ENCODE measurements around the gene NPIPA1. TPM values are rescaled to one million over a fixed set of nuclear protein-coding genes. Genes with fewer than 3 reads are reported as not detected.
A peak's percentile ranks its signal among the peaks of the same experiment; 100 is the strongest.
"Not testable (repeated sequence)": the region's sequence is repeated elsewhere in the genome, so short reads cannot be mapped to it uniquely, and the experiment has no call there.

The NPIPA1 gene
- total RNA-seq, 2 experiments from 2014 or later, result 66.7 to 124 TPM

GRCh38 chr16:14978908-14979307, 41.7 kb downstream of the NPIPA1 start:
- BruUV-seq (replicated peaks); H3K27ac ChIP-seq (ENCODE audit: low read depth, low read length, poor library complexity, severe bottlenecking); H4K20me1 ChIP-seq (ENCODE audit: insufficient read depth, low read length); H3K9me2 ChIP-seq (ENCODE audit: insufficient read depth, low read length); intact Hi-C loops (cut with micrococcal nuclease; ENCODE audit: unreplicated experiment); CTCF ChIA-PET (ENCODE audit: unreplicated experiment); POLR2A ChIA-PET; H3K4me3 ChIP-seq (ENCODE audit: low read depth, low read length, poor library complexity, severe bottlenecking); H3K36me3 ChIP-seq (ENCODE audit: insufficient read depth, low read length); DNase-seq (ENCODE audit: low spot score); H2AFZ ChIP-seq (ENCODE audit: low read length); H3K9me3 ChIP-seq (ENCODE audit: low read length): not testable (repeated sequence)
- peaks cover 21% of the 10 kb centered on the region; the same call in 1 of the 2 replicates for H3K79me2 ChIP-seq (ENCODE audit: insufficient read depth, low read depth, low read length)
- H3K4me2 ChIP-seq (ENCODE audit: low read length), result peak overlapping the region; percentile 44
- H3K4me1 ChIP-seq (ENCODE audit: insufficient read depth, low read length, poor library complexity, severe bottlenecking), result peaks cover 29% of the 10 kb centered on the region

GRCh38 chr16:14981234-14981633, 44.0 kb downstream of the NPIPA1 start:
- peaks cover 13% of the 10 kb centered on the region for H3K36me3 ChIP-seq (ENCODE audit: insufficient read depth, low read length)
- H3K9me3 ChIP-seq (ENCODE audit: low read length); H3K4me2 ChIP-seq (ENCODE audit: low read length); BruUV-seq (replicated peaks); H3K27ac ChIP-seq (ENCODE audit: low read depth, low read length, poor library complexity, severe bottlenecking); H3K4me3 ChIP-seq (ENCODE audit: low read depth, low read length, poor library complexity, severe bottlenecking); DNase-seq (ENCODE audit: low spot score); H4K20me1 ChIP-seq (ENCODE audit: insufficient read depth, low read length); POLR2A ChIA-PET; intact Hi-C loops (cut with micrococcal nuclease; ENCODE audit: unreplicated experiment); H3K9me2 ChIP-seq (ENCODE audit: insufficient read depth, low read length); H2AFZ ChIP-seq (ENCODE audit: low read length); CTCF ChIA-PET (ENCODE audit: unreplicated experiment): not testable (repeated sequence)
- H3K4me1 ChIP-seq (ENCODE audit: insufficient read depth, low read length, poor library complexity, severe bottlenecking), result peaks cover 29% of the 10 kb centered on the region
- peaks cover 16% of the 10 kb centered on the region; the same call in 1 of the 2 replicates for H3K79me2 ChIP-seq (ENCODE audit: insufficient read depth, low read depth, low read length)

GRCh38 chr16:14982521-14982920, 45.3 kb downstream of the NPIPA1 start:
- BruUV-seq (replicated peaks); H4K20me1 ChIP-seq (ENCODE audit: insufficient read depth, low read length); CTCF ChIA-PET (ENCODE audit: unreplicated experiment); H3K4me2 ChIP-seq (ENCODE audit: low read length); intact Hi-C loops (cut with micrococcal nuclease; ENCODE audit: unreplicated experiment); H3K4me3 ChIP-seq (ENCODE audit: low read depth, low read length, poor library complexity, severe bottlenecking); DNase-seq (ENCODE audit: low spot score); H3K9me3 ChIP-seq (ENCODE audit: low read length); POLR2A ChIA-PET; H3K9me2 ChIP-seq (ENCODE audit: insufficient read depth, low read length); H3K79me2 ChIP-seq (ENCODE audit: insufficient read depth, low read depth, low read length); H3K27ac ChIP-seq (ENCODE audit: low read depth, low read length, poor library complexity, severe bottlenecking); H2AFZ ChIP-seq (ENCODE audit: low read length): not testable (repeated sequence)
- Histone ChIP-seq H3K36me3 (ENCODE audit: insufficient read depth, low read length) (peaks cover 13% of the 10 kb centered on the region), H3K4me1 (ENCODE audit: insufficient read depth, low read length, poor library complexity, severe bottlenecking) (peaks cover 16% of the 10 kb centered on the region)

GRCh38 chr16:14988092-14988491, 50.8 kb downstream of the NPIPA1 start:
- H3K79me2 ChIP-seq (ENCODE audit: insufficient read depth, low read depth, low read length); intact Hi-C loops (cut with micrococcal nuclease; ENCODE audit: unreplicated experiment): not testable (repeated sequence)

GRCh38 chr16:14988661-14989191, 51.5 kb downstream of the NPIPA1 start:
- Histone ChIP-seq H3K36me3 (ENCODE audit: insufficient read depth, low read length) (peaks cover 30% of the 10 kb centered on the region), H3K4me2 (ENCODE audit: low read length) (peak overlapping the region; percentile 29)
- H2AFZ ChIP-seq (ENCODE audit: low read length); H3K4me1 ChIP-seq (ENCODE audit: insufficient read depth, low read length, poor library complexity, severe bottlenecking); BruUV-seq (replicated peaks); H3K27ac ChIP-seq (ENCODE audit: low read depth, low read length, poor library complexity, severe bottlenecking); H4K20me1 ChIP-seq (ENCODE audit: insufficient read depth, low read length); H3K9me3 ChIP-seq (ENCODE audit: low read length); H3K9me2 ChIP-seq (ENCODE audit: insufficient read depth, low read length); POLR2A ChIA-PET; CTCF ChIA-PET (ENCODE audit: unreplicated experiment); intact Hi-C loops (cut with micrococcal nuclease; ENCODE audit: unreplicated experiment); H3K79me2 ChIP-seq (ENCODE audit: insufficient read depth, low read depth, low read length); H3K4me3 ChIP-seq (ENCODE audit: low read depth, low read length, poor library complexity, severe bottlenecking): not testable (repeated sequence)
- peak; percentile 62 for DNase-seq (ENCODE audit: low spot score)

More at GRCh38 chr16:14988092-14988491, 50.8 kb downstream of the NPIPA1 start:
- H3K9me2 ChIP-seq (ENCODE audit: insufficient read depth, low read length); DNase-seq (ENCODE audit: low spot score); BruUV-seq (replicated peaks); H3K4me3 ChIP-seq (ENCODE audit: low read depth, low read length, poor library complexity, severe bottlenecking); H3K4me1 ChIP-seq (ENCODE audit: insufficient read depth, low read length, poor library complexity, severe bottlenecking); H3K27ac ChIP-seq (ENCODE audit: low read depth, low read length, poor library complexity, severe bottlenecking); H3K9me3 ChIP-seq (ENCODE audit: low read length); POLR2A ChIA-PET; H2AFZ ChIP-seq (ENCODE audit: low read length); CTCF ChIA-PET (ENCODE audit: unreplicated experiment); H3K4me2 ChIP-seq (ENCODE audit: low read length); H4K20me1 ChIP-seq (ENCODE audit: insufficient read depth, low read length): not testable (repeated sequence)
- H3K36me3 ChIP-seq (ENCODE audit: insufficient read depth, low read length), result peaks cover 30% of the 10 kb centered on the region

GRCh38 chr16:14989291-14990281, 52.3 kb downstream of the NPIPA1 start:
- H3K27ac ChIP-seq (ENCODE audit: low read depth, low read length, poor library complexity, severe bottlenecking); BruUV-seq (replicated peaks); H3K79me2 ChIP-seq (ENCODE audit: insufficient read depth, low read depth, low read length); intact Hi-C loops (cut with micrococcal nuclease; ENCODE audit: unreplicated experiment); POLR2A ChIA-PET; H2AFZ ChIP-seq (ENCODE audit: low read length); H3K9me3 ChIP-seq (ENCODE audit: low read length); H4K20me1 ChIP-seq (ENCODE audit: insufficient read depth, low read length); H3K9me2 ChIP-seq (ENCODE audit: insufficient read depth, low read length); H3K4me1 ChIP-seq (ENCODE audit: insufficient read depth, low read length, poor library complexity, severe bottlenecking); DNase-seq (ENCODE audit: low spot score); CTCF ChIA-PET (ENCODE audit: unreplicated experiment): not testable (repeated sequence)
- Histone ChIP-seq H3K4me3 (ENCODE audit: low read depth, low read length, poor library complexity, severe bottlenecking) (peak overlapping the region; percentile 22), H3K4me2 (ENCODE audit: low read length) (peak overlapping the region; percentile 29; the same call in 1 of the 2 replicates), H3K36me3 (ENCODE audit: insufficient read depth, low read length) (peaks cover 30% of the 10 kb centered on the region)
